Kidney (tissue), 22 donors: ENCODE data around the gene KRTAP26-1. TPM values are rescaled to one million over a fixed set of nuclear protein-coding genes. Genes with fewer than 3 reads are reported as not detected.

Experiments
- DNase-seq, 5 donors: peaks; one replicate each; pipeline ENCODE4 v3.0.0-alpha.2; 2013 to 2020
- FAIRE-seq: peaks from 2 replicates; lab custom pipeline; 2012; peaks lifted over from hg19 to GRCh38; lab: Jason Lieb, UNC
- H3K27ac ChIP-seq, 2 donors: one replicate each; pipeline ENCODE4 v1.7.0; 2013; ENCODE audit warnings: low read depth in 2 of 2, low read length in 2 of 2, inconsistent platforms in 1 of 2
- H3K27me3 ChIP-seq: one replicate; pipeline ENCODE4 v1.7.1; 2013; ENCODE audit warnings: low read length, inconsistent platforms; ENCODE audit not compliant: control insufficient read depth, insufficient read depth
- H3K36me3 ChIP-seq, 3 donors: one replicate each; pipeline versions ENCODE4 v1.7.0 to v1.7.1; 2013; ENCODE audit warnings: low read length in 3 of 3, control low read depth in 1 of 3, inconsistent platforms in 1 of 3; ENCODE audit not compliant: insufficient read depth in 3 of 3, control insufficient read depth in 2 of 3
- H3K4me1 ChIP-seq, 3 donors: one replicate each; pipeline versions ENCODE4 v1.7.0 to v1.7.1; 2013; ENCODE audit warnings: low read length in 3 of 3, inconsistent platforms in 1 of 3, low read depth in 1 of 3; ENCODE audit not compliant: control insufficient read depth in 2 of 3, insufficient read depth in 2 of 3
- H3K4me3 ChIP-seq, 3 donors: one replicate each; pipeline versions ENCODE4 v1.7.0 to v1.8.1; 2013; ENCODE audit warnings: low read length in 3 of 3, control low read depth in 1 of 3, inconsistent platforms in 1 of 3
- H3K9ac ChIP-seq, 3 donors: one replicate each; pipeline versions ENCODE4 v1.7.0 to v1.7.1; 2013; ENCODE audit warnings: low read length in 3 of 3, control low read depth in 1 of 3, inconsistent platforms in 1 of 3
- H3K9me3 ChIP-seq, 3 donors: one replicate each; pipeline versions ENCODE4 v1.7.0 to v1.7.1; 2013; ENCODE audit warnings: low read length in 3 of 3, control low read depth in 1 of 3, inconsistent platforms in 1 of 3; ENCODE audit not compliant: control insufficient read depth in 2 of 3, insufficient read depth in 1 of 3
- CTCF ChIP-seq: IDR thresholded peaks from 3 replicates; pipeline ENCODE4 v1.5.1; 2012; ENCODE audit warnings: mild to moderate bottlenecking, moderate library complexity, borderline replicate concordance; ENCODE audit not compliant: insufficient read depth; ENCODE audit errors: extremely low read depth
- intact Hi-C: fragments of 100-400 bp; cut with DNase I; formaldehyde crosslinking; loops from one replicate; pipeline ENCODE4 v1.11.1; 2022
- long read RNA-seq, 10 donors: library from polyadenylated mRNA in 1 of 10; unstranded in 1 of 10; transcript quantifications; one replicate each; pipeline ENCODE4 v2.0.0 and lab custom pipeline, GENCODE V29; 2021 to 2026
- polyA plus RNA-seq: library from polyadenylated mRNA; stranded (reverse); fragments of 350-450 nt; fragmentation: Illumina TruSeq; extraction: RNeasy Lipid Tissue Mini Kit (QIAGEN cat#74804); gene quantifications from one replicate; pipeline ENCODE4 v1.2.3, GENCODE V29; 2014; ENCODE audit warnings: low read depth, low replicate concordance; ENCODE audit not compliant: insufficient read depth
- total RNA-seq: library from RNA; stranded (reverse); fragmentation: NEBNext Ultra II Directional; extraction: Animal tissue kit (Norgen Biotek cat#: 25700); gene quantifications from one replicate; pipeline ENCODE4 v1.2.1, GENCODE V29; 2021
- donor health status: control.
- donor health status: control.
- donor health status: control.
- donor health status: control.
- donor health status: control.
- donor health status: DM: yes; HTN: yes; CAD: no.
- donor health status: Normal renal cell carcinoma (clear cell type).

Gene KRTAP26-1
- not detected for total RNA-seq
- polyA plus RNA-seq, result not detected
- long read RNA-seq, donor 1, result 0 reads
- long read RNA-seq, donor 2, result 0 reads
- long read RNA-seq, donor 3, result 0 reads
- long read RNA-seq, donor 4, result 0 reads
- long read RNA-seq, donor 5, result 0 reads
- long read RNA-seq, donor 6, result 0 reads
- long read RNA-seq, donor 7, result 0 reads
- long read RNA-seq, donor 8, partial matches to known transcripts, result 0 of 1 reads
- long read RNA-seq, donor 8, other reads (novel, unspliced or antisense), result 0 of 1 reads
- long read RNA-seq, donor 9, result 0 reads
- long read RNA-seq, donor 10, result 0 reads

DNA sequence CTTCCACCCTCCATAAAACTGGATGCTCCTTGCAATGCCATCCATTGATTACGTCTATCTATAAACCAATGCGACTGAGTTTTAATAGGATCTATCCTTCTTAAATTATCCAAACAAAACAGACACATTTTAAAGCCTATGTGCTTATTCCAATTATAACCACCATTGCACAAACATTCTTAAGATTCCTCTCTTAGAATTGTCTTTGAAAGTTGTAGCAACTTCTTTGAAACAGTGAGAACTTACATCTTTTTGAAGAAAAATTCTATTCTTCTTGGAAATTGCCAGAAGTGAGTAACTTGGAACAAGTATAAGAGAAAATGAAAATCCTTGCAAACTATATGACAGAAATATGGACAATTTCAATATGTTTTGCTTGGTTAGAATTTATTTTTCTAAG, at the start of gene KRTAP26-1:
Gene KRTAP26-1 (minus strand): TSS at position 101 of the 400 bp plus-strand sequence. CDS start 280 bp downstream, outside the sequence.
- H3K36me3 ChIP-seq, result no peaks in the 10 kb centered on the region
- no peaks in the 10 kb centered on the region for H3K9me3 ChIP-seq
- intact Hi-C loops, result no loop called here
- FAIRE-seq (no peak), DNase-seq (no peak)
- no peak within 1 kb of the TSS for H3K4me3 ChIP-seq
- no peak for TF ChIP-seq CTCF
- no peak within 1 kb of the TSS for H3K27ac ChIP-seq
- no peaks in the 10 kb centered on the region for H3K27me3 ChIP-seq
- no peak within 1 kb of the TSS for H3K9ac ChIP-seq
- H3K4me1 ChIP-seq, result no peaks in the 10 kb centered on the region

- intact Hi-C loops, result no loop called here
- Histone ChIP-seq H3K4me3 (no peak overlapping the region), H3K9ac (no peak overlapping the region), H3K27me3 (no peaks in the 10 kb centered on the region), H3K4me1 (no peaks in the 10 kb centered on the region), H3K9me3 (no peaks in the 10 kb centered on the region), H3K27ac (no peak overlapping the region), H3K36me3 (no peaks in the 10 kb centered on the region)
- no peak for DNase-seq
- FAIRE-seq, result no peak
- TF ChIP-seq CTCF, result no peak
These were observed 35.8 kb upstream of the KRTAP26-1 start for GRCh38 chr21:30355906-30356305.

DNA sequence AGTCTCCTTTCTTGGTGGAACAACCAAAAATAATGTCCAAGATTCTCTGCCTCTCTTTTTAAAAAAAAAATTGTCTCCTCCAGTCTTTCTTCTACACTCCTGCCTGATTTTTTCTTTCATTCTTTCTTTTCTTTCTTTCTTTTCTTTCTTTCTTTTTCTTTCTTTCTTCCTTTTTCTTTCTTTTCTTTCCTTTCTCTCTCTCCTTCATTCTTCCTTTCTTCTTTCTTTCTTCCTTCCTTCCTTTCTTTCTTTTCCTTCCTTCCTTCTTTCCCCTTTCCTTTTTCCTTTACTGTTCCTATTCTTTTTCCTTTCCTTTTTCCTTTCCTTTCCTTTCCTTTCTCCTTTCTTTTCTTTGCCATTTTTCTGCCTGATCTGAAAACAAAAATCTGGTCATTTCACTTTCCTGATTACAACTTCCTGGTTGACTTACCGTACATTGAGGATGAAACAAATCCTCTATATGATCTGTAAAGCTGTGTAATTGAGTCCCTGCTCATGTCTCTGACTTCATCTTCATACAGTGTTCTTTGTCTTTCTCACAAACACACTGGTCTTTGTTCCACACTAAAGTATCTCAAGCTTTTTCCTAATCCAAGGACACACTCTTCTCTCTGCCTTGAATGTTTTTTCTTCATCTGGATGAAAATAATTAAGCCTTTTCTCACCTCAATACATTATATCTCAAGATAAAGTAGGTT, 34.3 kb upstream of the KRTAP26-1 start:
- intact Hi-C loops, result no loop called here

More for the DNA sequence above, 34.3 kb upstream of the KRTAP26-1 start:
- no peaks in the 10 kb centered on the region for H3K36me3 ChIP-seq
- H3K4me3 ChIP-seq, result no peak overlapping the region
- H3K9ac ChIP-seq, result no peak overlapping the region
- no peak for TF ChIP-seq CTCF
- H3K27ac ChIP-seq, result no peak overlapping the region
- H3K27me3 ChIP-seq, result no peaks in the 10 kb centered on the region
- DNase-seq (no peak), FAIRE-seq (no peak)
- no peaks in the 10 kb centered on the region for H3K4me1 ChIP-seq
- no peaks in the 10 kb centered on the region for H3K9me3 ChIP-seq
